Pons (tissue), 1 donor: ENCODE measurements around the gene PCSK5.

ENCODE experiments used
- DNase-seq: peaks from one replicate; pipeline ENCODE4 v3.0.0-alpha.2; 2016; ENCODE audit warnings: low spot score

Gene PCSK5

GRCh38 chr9:76191493-76191892 is 301.0 kb downstream of the PCSK5 start:
- no peak for DNase-seq

GRCh38 chr9:76192013-76192412 is 301.5 kb downstream of the PCSK5 start:
- DNase-seq, result no peak

GRCh38 chr9:76194896-76195295 is 304.4 kb downstream of the PCSK5 start:
- DNase-seq, result no peak

GRCh38 chr9:76198336-76198735 is 307.9 kb downstream of the PCSK5 start:
- DNase-seq, result no peak

- no peak for DNase-seq
These were observed 309.8 kb downstream of the PCSK5 start for GRCh38 chr9:76200315-76200714.

- DNase-seq, result no peak
These were observed 310.3 kb downstream of the PCSK5 start for GRCh38 chr9:76200745-76201144.

GRCh38 chr9:76203373-76203772 is 312.9 kb downstream of the PCSK5 start:
- DNase-seq, result no peak

GRCh38 chr9:76206821-76207220 is 316.3 kb downstream of the PCSK5 start:
- DNase-seq, result no peak

- DNase-seq, result no peak
These were observed 323.3 kb downstream of the PCSK5 start for GRCh38 chr9:76213751-76214150.

GRCh38 chr9:76215066-76215465 is 324.6 kb downstream of the PCSK5 start:
- no peak for DNase-seq

GRCh38 chr9:76216161-76216649 is 325.7 kb downstream of the PCSK5 start:
- DNase-seq, result no peak

GRCh38 chr9:76218117-76218885 is 327.8 kb downstream of the PCSK5 start:
- DNase-seq, result no peak

GRCh38 chr9:76218886-76219445 is 328.5 kb downstream of the PCSK5 start:
- no peak for DNase-seq

- no peak for DNase-seq
These were observed 329.2 kb downstream of the PCSK5 start for GRCh38 chr9:76219560-76220151.

GRCh38 chr9:76221423-76221822 is 330.9 kb downstream of the PCSK5 start:
- DNase-seq, result no peak

GRCh38 chr9:76223749-76224340 is 333.4 kb downstream of the PCSK5 start:
- DNase-seq, result no peak

- DNase-seq, result no peak
These were observed 336.7 kb downstream of the PCSK5 start for GRCh38 chr9:76227156-76227555.

- DNase-seq, result no peak
These were observed 340.5 kb downstream of the PCSK5 start for GRCh38 chr9:76231001-76231400.

- no peak for DNase-seq
These were observed 342.5 kb downstream of the PCSK5 start for GRCh38 chr9:76232861-76233489.

GRCh38 chr9:76240578-76240977 is 350.1 kb downstream of the PCSK5 start:
- no peak for DNase-seq

- no peak for DNase-seq
These were observed 355.0 kb downstream of the PCSK5 start for GRCh38 chr9:76245518-76245917.

- DNase-seq, result no peak
These were observed 356.2 kb downstream of the PCSK5 start for GRCh38 chr9:76246680-76247079.
